ENCODE results near the gene RAN. TPM values are rescaled to one million over a fixed set of nuclear protein-coding genes. Genes with fewer than 3 reads are reported as not detected.

The RAN gene
- 308 TPM for polyA plus RNA-seq (2013, experiment 1 of 2)
- 307 TPM for polyA plus RNA-seq (2013, experiment 2 of 2)

GRCh38 chr12:130871286-130872178 is at the start of gene RAN:
Gene RAN, plus strand, starts transcription at chr12:130872066. Its CDS starts 528 bp downstream, at chr12:130872594.
- Histone ChIP-seq H2BK120ac (ENCODE audit: low read depth, low read length) (peak within 1 kb of the TSS; percentile 97), H2BK12ac (ENCODE audit: low read length in 2 of 2) (peak within 1 kb of the TSS in 1 of 2 experiments; percentile 39), H3K27ac (ENCODE audit: low read length, poor library complexity, severe bottlenecking) (peak within 1 kb of the TSS; percentile 38), H3K18ac (ENCODE audit: low read depth in 1 of 2, low read length in 2 of 2) (peak within 1 kb of the TSS; percentile 91 to 97), H2BK15ac (ENCODE audit: low read depth, poor library complexity, severe bottlenecking) (peak within 1 kb of the TSS; percentile 77), H3K36me3 (ENCODE audit: control insufficient read depth in 1 of 2, insufficient read depth in 2 of 2, low read depth in 1 of 2, low read length in 2 of 2) (peaks cover 14 to 39% of the 10 kb centered on the region in 2 experiments), H3K79me1 (replicated peaks; ENCODE audit: low read length, poor library complexity, severe bottlenecking) (no peaks in the 10 kb centered on the region), H2BK5ac (ENCODE audit: low read depth, low read length, poor library complexity, severe bottlenecking) (peak within 1 kb of the TSS; percentile 89), H4K91ac (ENCODE audit: low read length) (peak within 1 kb of the TSS; percentile 91), H3K9ac (ENCODE audit: low read length) (peak within 1 kb of the TSS; percentile 99), H4K8ac (ENCODE audit: low read length) (peak within 1 kb of the TSS; percentile 97), H3K4me1 (ENCODE audit: control insufficient read depth, insufficient read depth, low read depth, low read length) (peaks cover 11% of the 10 kb centered on the region), H3K23ac (ENCODE audit: low read length in 2 of 2) (peak within 1 kb of the TSS in 1 of 2 experiments; percentile 71), H3K9me3 (ENCODE audit: control insufficient read depth, low read length) (no peaks in the 10 kb centered on the region), H3K27me3 (ENCODE audit: control insufficient read depth in 1 of 2, insufficient read depth in 1 of 2, low read length in 2 of 2) (no peaks in the 10 kb centered on the region), H3K4me3 (ENCODE audit: insufficient read depth in 1 of 2, low read depth in 1 of 2, low read length in 2 of 2) (peak within 1 kb of the TSS; percentile 91 to 99), H3K14ac (ENCODE audit: low read length in 2 of 2) (peak within 1 kb of the TSS; percentile 43 to 94), H3K4me2 (ENCODE audit: low read length, poor library complexity, severe bottlenecking) (peak within 1 kb of the TSS; percentile 98), H2AFZ (ENCODE audit: low read depth, low read length) (peak within 1 kb of the TSS; percentile 36), H2AK5ac (ENCODE audit: low read length, severe bottlenecking) (peak within 1 kb of the TSS; percentile 68), H3K4ac (ENCODE audit: low read depth in 1 of 2, low read length in 2 of 2) (peak within 1 kb of the TSS; percentile 91 to 95)
- DNase-seq = peak; percentile 87
- 22% methylated on average over 64 of the region's 118 CpGs for WGBS

GRCh38 chr12:130825771-130826150 is 46.1 kb upstream of the RAN start:
- Histone ChIP-seq H2BK120ac (ENCODE audit: low read depth, low read length) (no peak overlapping the region), H3K14ac (ENCODE audit: low read length in 2 of 2) (no peak overlapping the region)

DNA sequence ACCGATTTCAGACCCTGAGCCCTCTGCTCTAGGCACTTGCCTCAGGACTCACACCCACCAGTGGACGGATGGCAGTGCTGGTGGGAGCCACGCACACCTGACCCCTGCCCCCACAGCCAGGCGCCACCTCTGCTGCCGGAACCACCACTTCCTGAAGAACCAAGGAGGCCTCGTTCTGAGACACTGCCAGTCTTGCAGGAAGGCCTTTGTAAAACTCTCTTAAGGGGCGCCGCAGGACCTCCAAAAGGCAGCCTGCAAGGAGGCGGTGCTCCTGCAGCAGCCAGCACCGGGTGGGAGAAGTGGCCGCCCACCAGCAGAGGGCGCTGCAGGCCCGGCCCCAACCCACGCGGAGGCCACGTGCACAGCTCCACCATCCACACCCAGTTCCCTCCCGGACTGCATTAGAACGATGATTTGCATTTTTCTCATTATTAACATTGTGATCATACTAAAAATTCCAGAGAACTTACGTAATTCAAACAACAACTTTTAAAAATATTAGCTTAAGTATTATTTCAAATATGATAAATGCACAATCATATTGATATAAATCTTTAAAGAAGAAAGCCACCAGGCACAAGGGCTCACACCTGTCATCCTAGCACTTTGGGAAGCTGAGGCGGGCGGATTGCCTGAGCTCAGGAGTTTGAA is 45.6 kb upstream of the RAN start:
- Histone ChIP-seq H3K4me3 (ENCODE audit: insufficient read depth in 1 of 2, low read depth in 1 of 2, low read length in 2 of 2) (no peak overlapping the region), H3K18ac (ENCODE audit: low read depth in 1 of 2, low read length in 2 of 2) (peak overlapping the region in 1 of 2 experiments; percentile 23), H3K36me3 (ENCODE audit: control insufficient read depth in 1 of 2, insufficient read depth in 2 of 2, low read depth in 1 of 2, low read length in 2 of 2) (peaks cover 24 to 38% of the 10 kb centered on the region in 2 experiments), H2AFZ (ENCODE audit: low read depth, low read length) (no peak overlapping the region), H2BK120ac (ENCODE audit: low read depth, low read length) (no peak overlapping the region), H3K4ac (ENCODE audit: low read depth in 1 of 2, low read length in 2 of 2) (no peak overlapping the region), H3K27ac (ENCODE audit: low read length, poor library complexity, severe bottlenecking) (peak overlapping the region; percentile 69), H3K9ac (ENCODE audit: low read length) (no peak overlapping the region), H3K4me1 (ENCODE audit: control insufficient read depth, insufficient read depth, low read depth, low read length) (peaks cover 18% of the 10 kb centered on the region), H3K79me1 (replicated peaks; ENCODE audit: low read length, poor library complexity, severe bottlenecking) (peaks cover 33% of the 10 kb centered on the region), H2AK5ac (ENCODE audit: low read length, severe bottlenecking) (peak overlapping the region; percentile 50), H4K91ac (ENCODE audit: low read length) (no peak overlapping the region), H3K4me2 (ENCODE audit: low read length, poor library complexity, severe bottlenecking) (no peak overlapping the region), H2BK5ac (ENCODE audit: low read depth, low read length, poor library complexity, severe bottlenecking) (no peak overlapping the region), H3K14ac (ENCODE audit: low read length in 2 of 2) (no peak overlapping the region), H2BK15ac (ENCODE audit: low read depth, poor library complexity, severe bottlenecking) (no peak overlapping the region), H3K23ac (ENCODE audit: low read length in 2 of 2) (no peak overlapping the region), H3K27me3 (ENCODE audit: control insufficient read depth in 1 of 2, insufficient read depth in 1 of 2, low read length in 2 of 2) (no peaks in the 10 kb centered on the region), H2BK12ac (ENCODE audit: low read length in 2 of 2) (no peak overlapping the region), H4K8ac (ENCODE audit: low read length) (peak overlapping the region; percentile 35), H3K9me3 (ENCODE audit: control insufficient read depth, low read length) (no peaks in the 10 kb centered on the region)
- DNase-seq = peak; percentile 37
- 78% methylated on average over 18 of the region's 21 CpGs for WGBS

More at GRCh38 chr12:130825771-130826150, 46.1 kb upstream of the RAN start:
- no peak overlapping the region for H4K8ac ChIP-seq (ENCODE audit: low read length)
- H3K4ac ChIP-seq (ENCODE audit: low read depth in 1 of 2, low read length in 2 of 2) = no peak overlapping the region
- no peak overlapping the region for H2BK15ac ChIP-seq (ENCODE audit: low read depth, poor library complexity, severe bottlenecking)
- DNase-seq = no peak
- H3K27me3 ChIP-seq (ENCODE audit: control insufficient read depth in 1 of 2, insufficient read depth in 1 of 2, low read length in 2 of 2) = no peaks in the 10 kb centered on the region
- WGBS = 97% methylated on average over 4 of the region's 6 CpGs
- peaks cover 17% of the 10 kb centered on the region for H3K4me1 ChIP-seq (ENCODE audit: control insufficient read depth, insufficient read depth, low read depth, low read length)
- H3K36me3 ChIP-seq (ENCODE audit: control insufficient read depth in 1 of 2, insufficient read depth in 2 of 2, low read depth in 1 of 2, low read length in 2 of 2) = peaks cover 28 to 44% of the 10 kb centered on the region in 2 experiments
- no peaks in the 10 kb centered on the region for H3K9me3 ChIP-seq (ENCODE audit: control insufficient read depth, low read length)
- no peak overlapping the region for H2AFZ ChIP-seq (ENCODE audit: low read depth, low read length)
- no peak overlapping the region for H3K4me3 ChIP-seq (ENCODE audit: insufficient read depth in 1 of 2, low read depth in 1 of 2, low read length in 2 of 2)
- no peak overlapping the region for H4K91ac ChIP-seq (ENCODE audit: low read length)
- H3K23ac ChIP-seq (ENCODE audit: low read length in 2 of 2) = no peak overlapping the region
- H3K4me2 ChIP-seq (ENCODE audit: low read length, poor library complexity, severe bottlenecking) = no peak overlapping the region
- no peak overlapping the region for H3K18ac ChIP-seq (ENCODE audit: low read depth in 1 of 2, low read length in 2 of 2)
- H2AK5ac ChIP-seq (ENCODE audit: low read length, severe bottlenecking) = peak overlapping the region; percentile 15
- peak overlapping the region; percentile 69 for H3K27ac ChIP-seq (ENCODE audit: low read length, poor library complexity, severe bottlenecking)
- no peak overlapping the region for H2BK5ac ChIP-seq (ENCODE audit: low read depth, low read length, poor library complexity, severe bottlenecking)
- no peak overlapping the region for H3K9ac ChIP-seq (ENCODE audit: low read length)
- no peak overlapping the region for H2BK12ac ChIP-seq (ENCODE audit: low read length in 2 of 2)
- peaks cover 33% of the 10 kb centered on the region for H3K79me1 ChIP-seq (replicated peaks; ENCODE audit: low read length, poor library complexity, severe bottlenecking)

GRCh38 chr12:130827432-130827831 is 44.4 kb upstream of the RAN start:
- WGBS = 62% methylated on average over 3 of the region's 3 CpGs
- Histone ChIP-seq H3K4me1 (ENCODE audit: control insufficient read depth, insufficient read depth, low read depth, low read length) (peaks cover 25% of the 10 kb centered on the region), H2BK15ac (ENCODE audit: low read depth, poor library complexity, severe bottlenecking) (no peak overlapping the region), H3K4me3 (ENCODE audit: insufficient read depth in 1 of 2, low read depth in 1 of 2, low read length in 2 of 2) (no peak overlapping the region), H2BK120ac (ENCODE audit: low read depth, low read length) (no peak overlapping the region), H2BK12ac (ENCODE audit: low read length in 2 of 2) (no peak overlapping the region), H4K8ac (ENCODE audit: low read length) (no peak overlapping the region), H2AK5ac (ENCODE audit: low read length, severe bottlenecking) (no peak overlapping the region), H3K9ac (ENCODE audit: low read length) (no peak overlapping the region), H2BK5ac (ENCODE audit: low read depth, low read length, poor library complexity, severe bottlenecking) (no peak overlapping the region), H2AFZ (ENCODE audit: low read depth, low read length) (no peak overlapping the region), H3K9me3 (ENCODE audit: control insufficient read depth, low read length) (no peaks in the 10 kb centered on the region), H3K36me3 (ENCODE audit: control insufficient read depth in 1 of 2, insufficient read depth in 2 of 2, low read depth in 1 of 2, low read length in 2 of 2) (peaks cover 22 to 27% of the 10 kb centered on the region in 2 experiments), H3K79me1 (replicated peaks; ENCODE audit: low read length, poor library complexity, severe bottlenecking) (peaks cover 35% of the 10 kb centered on the region), H3K27ac (ENCODE audit: low read length, poor library complexity, severe bottlenecking) (peak overlapping the region; percentile 69), H3K4me2 (ENCODE audit: low read length, poor library complexity, severe bottlenecking) (no peak overlapping the region), H3K4ac (ENCODE audit: low read depth in 1 of 2, low read length in 2 of 2) (no peak overlapping the region), H3K14ac (ENCODE audit: low read length in 2 of 2) (no peak overlapping the region), H3K18ac (ENCODE audit: low read depth in 1 of 2, low read length in 2 of 2) (no peak overlapping the region), H3K23ac (ENCODE audit: low read length in 2 of 2) (no peak overlapping the region), H4K91ac (ENCODE audit: low read length) (no peak overlapping the region), H3K27me3 (ENCODE audit: control insufficient read depth in 1 of 2, insufficient read depth in 1 of 2, low read length in 2 of 2) (no peaks in the 10 kb centered on the region)
- DNase-seq = peak; percentile 60
